HCT116 (cell line): Measurements from ENCODE around the gene PHLDA1. TPM values are rescaled to one million over a fixed set of nuclear protein-coding genes. Genes with fewer than 3 reads are reported as not detected.

ENCODE experiments used
- ATAC-seq: fragments of 200-7000 bp; cut with Tn5 transposase; 2 replicates; pipeline ENCODE4 v1.9.1; 2020; ENCODE audit warnings: mild to moderate bottlenecking, moderate library complexity
- BruUV-seq: library from RNA; stranded (reverse); fragments of 400-500 nt; replicated peaks from 2 replicates; lab custom pipeline; 2021; lab: Mats Ljungman, UMichigan
- CTCF ChIA-PET: fragments of 300-600 bp; sonication (Branson Sonifier 250); formaldehyde crosslinking; loops from one replicate; lab custom pipeline; 2021; ENCODE audit warnings: antibody characterized with exemption; lab: Charles Lee
- POLR2A ChIA-PET: fragments of 300-600, 350-600 bp; sonication (Branson Sonifier 250); formaldehyde crosslinking; loops from one replicate; lab custom pipeline; 2021; ENCODE audit warnings: antibody characterized with exemption; lab: Charles Lee
- RAD21 ChIA-PET, 2 experiments: fragments of 300-600 bp; sonication (Branson Sonifier 250); formaldehyde crosslinking; loops; one replicate each; lab custom pipeline; 2023; ENCODE audit warnings: low total read pairs in 2 of 2; ENCODE audit not compliant: uncharacterized antibody in 2 of 2, unreplicated experiment in 2 of 2, low non-redundant PET in 1 of 2; lab: Charles Lee
- DNase-seq: peaks from one replicate; pipeline ENCODE4 v3.0.0-alpha.2; 2010; ENCODE audit warnings: low read depth, low spot score
- H2AFZ ChIP-seq: fragments of 200-600 bp; shearing (Covaris generic), sonication (generic); 2 replicates; pipeline ENCODE4 v1.6.1; 2017; ENCODE audit warnings: low read depth, mixed run types, mixed read lengths, antibody characterized with exemption, low read length; ENCODE audit not compliant: poor library complexity, severe bottlenecking
- H3K27ac ChIP-seq: 2 replicates; pipeline ENCODE4 v1.5.1; 2012; ENCODE audit warnings: low read depth, low read length
- H3K27me3 ChIP-seq: fragments of 200-600 bp; sonication (generic); 2 replicates; pipeline ENCODE4 v1.6.1; 2016; ENCODE audit warnings: mixed run types, low read length, mixed read lengths; ENCODE audit not compliant: insufficient read depth
- H3K36me3 ChIP-seq, 2 experiments: fragments of 200-500 bp in 1 of 2; fragments of 200-600 bp in 1 of 2; sonication (Bioruptor generic) in 1 of 2; sonication (generic) in 1 of 2; 2 replicates each; pipeline versions ENCODE4 v1.5.1 to v1.6.1; 2014 to 2016; ENCODE audit warnings: low read length in 2 of 2, inconsistent platforms in 1 of 2, mixed read lengths in 1 of 2, mixed run types in 1 of 2; ENCODE audit not compliant: insufficient read depth in 2 of 2, control insufficient read depth in 1 of 2
- H3K4me1 ChIP-seq, 2 experiments: fragments of 200-600 bp in 1 of 2; sonication (generic) in 1 of 2; 2 replicates each; pipeline versions ENCODE4 v1.5.1 to v1.6.1; 2012 to 2017; ENCODE audit warnings: low read length in 2 of 2, inconsistent platforms in 1 of 2, mild to moderate bottlenecking in 1 of 2, mixed read lengths in 1 of 2, mixed run types in 1 of 2, moderate library complexity in 1 of 2; ENCODE audit not compliant: insufficient read depth in 2 of 2, control insufficient read depth in 1 of 2
- H3K4me2 ChIP-seq: fragments of 200-600 bp; sonication (generic); 2 replicates; pipeline ENCODE4 v1.6.1; 2017; ENCODE audit warnings: mixed run types, low read length, mixed read lengths
- H3K4me3 ChIP-seq, 2 experiments: fragments of 200-600 bp in 1 of 2; sonication (generic) in 1 of 2; replicated peaks in 1 of 2; 2 replicates each; pipeline ENCODE4 v1.5.1; 2011 to 2016; ENCODE audit warnings: low read length in 2 of 2, control low read depth in 1 of 2, low read depth in 1 of 2, mild to moderate bottlenecking in 1 of 2, mixed read lengths in 1 of 2, mixed run types in 1 of 2
- H3K79me2 ChIP-seq: fragments of 200-600 bp; sonication (generic); 2 replicates; pipeline ENCODE4 v1.6.1; 2017; ENCODE audit warnings: mild to moderate bottlenecking, mixed run types, low read length, moderate library complexity, mixed read lengths; ENCODE audit not compliant: insufficient read depth
- H3K9ac ChIP-seq: fragments of 200-600 bp; sonication (generic); 2 replicates; pipeline ENCODE4 v1.6.1; 2016; ENCODE audit warnings: low read length, mixed read lengths
- H3K9me2 ChIP-seq: fragments of 200-600 bp; sonication (generic), shearing (Covaris generic); 2 replicates; pipeline ENCODE4 v1.6.1; 2017; ENCODE audit warnings: mixed run types, mild to moderate bottlenecking, moderate library complexity; ENCODE audit not compliant: insufficient read depth
- H3K9me3 ChIP-seq, 2 experiments: fragments of 200-500 bp in 1 of 2; fragments of 200-600 bp in 1 of 2; sonication (Bioruptor generic) in 1 of 2; sonication (generic) in 1 of 2; 2 replicates each; pipeline ENCODE4 v1.6.1; 2014 to 2017; ENCODE audit warnings: low read length in 2 of 2, mixed read lengths in 2 of 2, inconsistent platforms in 1 of 2, low read depth in 1 of 2, mild to moderate bottlenecking in 1 of 2, mixed run types in 1 of 2, moderate library complexity in 1 of 2; ENCODE audit not compliant: control insufficient read depth in 1 of 2, insufficient read depth in 1 of 2
- H4K20me1 ChIP-seq: fragments of 200-600 bp; sonication (generic), shearing (Covaris generic); 2 replicates; pipeline ENCODE4 v1.6.1; 2017; ENCODE audit warnings: mixed run types, mild to moderate bottlenecking, moderate library complexity; ENCODE audit not compliant: insufficient read depth
- ATF3 ChIP-seq: IDR thresholded peaks from 2 replicates; pipeline ENCODE4 v1.6.1; 2012
- CEBPB ChIP-seq: IDR thresholded peaks from 2 replicates; pipeline ENCODE4 v1.6.1; 2012; ENCODE audit warnings: low read depth
- CTCF ChIP-seq, 3 experiments: fragments of 200-600 bp in 1 of 3; sonication (generic) in 1 of 3; IDR thresholded peaks in 2 of 3; conservative IDR thresholded peaks in 1 of 3; 2 replicates each; pipeline ENCODE4 v1.5.1; 2012 to 2017; ENCODE audit warnings: low read depth in 2 of 3, low read length in 2 of 3, antibody characterized with exemption in 1 of 3, borderline replicate concordance in 1 of 3, control low read depth in 1 of 3, mild to moderate bottlenecking in 1 of 3, mixed read lengths in 1 of 3, mixed run types in 1 of 3, moderate library complexity in 1 of 3; ENCODE audit not compliant: insufficient read depth in 1 of 3
- EZH2 ChIP-seq: fragments of 200-600 bp; sonication (generic); IDR thresholded peaks from 2 replicates; pipeline ENCODE4 v1.6.1; 2017; ENCODE audit warnings: antibody characterized with exemption, mixed run types
- FOSL1 ChIP-seq: IDR thresholded peaks from 2 replicates; pipeline ENCODE4 v1.6.1; 2012; ENCODE audit warnings: low read depth
- JUND ChIP-seq: IDR thresholded peaks from 2 replicates; pipeline ENCODE4 v1.6.1; 2012
- POLR2A ChIP-seq: IDR thresholded peaks from 2 replicates; pipeline ENCODE4 v1.7.0; 2011; ENCODE audit warnings: borderline replicate concordance; ENCODE audit not compliant: insufficient read depth, insufficient read length; ENCODE audit errors: extremely low read depth
- RAD21 ChIP-seq: IDR thresholded peaks from 2 replicates; pipeline ENCODE4 v1.6.1; 2012; ENCODE audit warnings: low read depth, mild to moderate bottlenecking
- SP1 ChIP-seq: IDR thresholded peaks from 2 replicates; pipeline ENCODE4 v1.6.1; 2012; ENCODE audit warnings: low read depth
- SRF ChIP-seq: IDR thresholded peaks from 2 replicates; pipeline ENCODE4 v1.6.1; 2012; ENCODE audit warnings: low read depth
- YY1 ChIP-seq: IDR thresholded peaks from 2 replicates; pipeline ENCODE4 v1.6.1; 2011; ENCODE audit warnings: low read length, low read depth, moderate library complexity, mild to moderate bottlenecking; ENCODE audit not compliant: insufficient replicate concordance; ENCODE audit errors: extremely low read depth
- ZBTB33 ChIP-seq: IDR thresholded peaks from 2 replicates; pipeline ENCODE4 v1.6.1; 2011; ENCODE audit warnings: mild to moderate bottlenecking, low read length, moderate library complexity; ENCODE audit not compliant: insufficient replicate concordance; ENCODE audit errors: extremely low read depth
- ZNF274 ChIP-seq: fragments of 200-500 bp; sonication (Bioruptor generic); IDR thresholded peaks from 2 replicates; pipeline ENCODE4 v1.6.1; 2014; ENCODE audit warnings: mild to moderate bottlenecking, low read depth, low read length, inconsistent platforms
- intact Hi-C: fragments of 100-400 bp; cut with micrococcal nuclease; formaldehyde crosslinking; loops from 2 replicates; pipeline ENCODE4 v1.10.0; 2022
- total RNA-seq: library from RNA; stranded (reverse); gene quantifications from one replicate; pipeline ENCODE4 v1.2.1, GENCODE V29; 2021; ENCODE audit not compliant: unreplicated experiment

The PHLDA1 gene
- total RNA-seq, 1 experiment from 2014 or later: 231 TPM

- Histone ChIP-seq H3K4me1 (peaks cover 7 to 15% of the 10 kb centered on the region in 2 experiments), H3K36me3 (no peaks in the 10 kb centered on the region), H3K9ac (no peak overlapping the region), H4K20me1 (no peaks in the 10 kb centered on the region), H3K27ac (no peak overlapping the region), H3K4me2 (no peak overlapping the region), H3K27me3 (no peaks in the 10 kb centered on the region), H2AFZ (no peak overlapping the region), H3K9me3 (no peaks in the 10 kb centered on the region; a peak in 1 of 4 replicates), H3K4me3 (no peak overlapping the region), H3K79me2 (no peaks in the 10 kb centered on the region), H3K9me2 (no peaks in the 10 kb centered on the region)
- ChIA-PET CTCF (no interaction called here), RAD21 (no interaction called here), POLR2A (no interaction called here)
- no peak for ATAC-seq
- no peak for DNase-seq
- intact Hi-C loops: no loop called here
- no TSS peak for BruUV-seq
- TF ChIP-seq YY1: no peak
- TF ChIP-seq ZNF274: no peak
- no peak for TF ChIP-seq EZH2
- no peak for TF ChIP-seq FOSL1
- TF ChIP-seq, all 23 proteins: peak for 0
Observed at GRCh38 chr12:76003355-76003638, 28.3 kb downstream of the PHLDA1 start.

- no TSS peak for BruUV-seq
- ChIA-PET CTCF (no interaction called here), POLR2A (no interaction called here), RAD21 (no interaction called here)
- H3K4me2 ChIP-seq: no peak overlapping the region
- H3K79me2 ChIP-seq: no peaks in the 10 kb centered on the region
- no peaks in the 10 kb centered on the region; a peak in 1 of 4 replicates for H3K9me3 ChIP-seq
- no peaks in the 10 kb centered on the region for H3K9me2 ChIP-seq
- no peak overlapping the region for H3K27ac ChIP-seq
- DNase-seq (no peak), ATAC-seq (no peak)
- no peaks in the 10 kb centered on the region for H3K36me3 ChIP-seq
- no peaks in the 10 kb centered on the region for H3K27me3 ChIP-seq
- no peaks in the 10 kb centered on the region for H4K20me1 ChIP-seq
- H2AFZ ChIP-seq: no peak overlapping the region
- H3K9ac ChIP-seq: no peak overlapping the region
- intact Hi-C loops: no loop called here
- H3K4me1 ChIP-seq: peaks cover 12 to 17% of the 10 kb centered on the region in 2 experiments
- no peak overlapping the region for H3K4me3 ChIP-seq
- TF ChIP-seq CEBPB: no peak
- no peak for TF ChIP-seq ZBTB33
- no peak for TF ChIP-seq SP1
- no peak for TF ChIP-seq CTCF (IDR thresholded peaks at IDR 0.05 in 2 of 3, conservative IDR thresholded peaks at IDR 0.05 in 1 of 3; ENCODE audit: borderline replicate concordance in 1 of 3, insufficient read depth in 1 of 3, low read depth in 2 of 3, low read length in 2 of 3)
- TF ChIP-seq RAD21: no peak
- no peak for TF ChIP-seq POLR2A
- TF ChIP-seq ATF3: no peak
- no peak for TF ChIP-seq FOSL1
- TF ChIP-seq JUND: no peak
- no peak for TF ChIP-seq SRF
Observed at GRCh38 chr12:76002598-76003354, 28.8 kb downstream of the PHLDA1 start.
